CD4-positive, alpha-beta memory T cell (primary cell): Measurements from ENCODE around the gene ZSCAN1. TPM values are rescaled to one million over a fixed set of nuclear protein-coding genes. Genes with fewer than 3 reads are reported as not detected.

ENCODE experiments used
- CTCF ChIA-PET: fragments of 350-600 bp; sonication (Branson Sonifier 250); formaldehyde crosslinking; loops from one replicate; lab custom pipeline; 2021; ENCODE audit warnings: inconsistent platforms; ENCODE audit not compliant: partially characterized antibody; lab: Charles Lee
- POLR2A ChIA-PET: fragments of 350-600 bp; sonication (Branson Sonifier 250); formaldehyde crosslinking; loops from one replicate; lab custom pipeline; 2021; ENCODE audit not compliant: partially characterized antibody; lab: Charles Lee
- DNase-seq, 5 donors: peaks; one replicate each; pipeline versions ENCODE4 v3.0.0 to v3.0.0-alpha.2; 2020 to 2022; ENCODE audit warnings: mixed read lengths in 1 of 5
- H3K27ac ChIP-seq: one replicate; pipeline ENCODE4 v1.7.0; 2013; ENCODE audit warnings: low read depth, low read length
- H3K27me3 ChIP-seq: 2 replicates; pipeline ENCODE4 v1.7.0; 2013; ENCODE audit warnings: mild to moderate bottlenecking, low read length, moderate library complexity; ENCODE audit not compliant: insufficient read depth
- H3K36me3 ChIP-seq: 2 replicates; pipeline ENCODE4 v1.7.0; 2013; ENCODE audit warnings: mild to moderate bottlenecking, low read length, moderate library complexity; ENCODE audit not compliant: insufficient read depth
- H3K4me1 ChIP-seq: 2 replicates; pipeline ENCODE4 v1.7.0; 2013; ENCODE audit warnings: mild to moderate bottlenecking, low read length, moderate library complexity; ENCODE audit not compliant: insufficient read depth
- H3K4me3 ChIP-seq, 2 donors: one replicate each; pipeline ENCODE4 v1.7.0; 2013; ENCODE audit warnings: low read length in 2 of 2, mild to moderate bottlenecking in 1 of 2
- H3K9me3 ChIP-seq, 2 donors: one replicate each; pipeline ENCODE4 v1.7.0; 2013; ENCODE audit warnings: low read length in 2 of 2, control low read depth in 1 of 2; ENCODE audit not compliant: control insufficient read depth in 1 of 2
- H3K27ac Mint-ChIP-seq, 7 donors: one replicate each; pipeline ENCODE4 v1.8.0; 2020 to 2021; ENCODE audit warnings: mixed read lengths in 7 of 7, mild to moderate bottlenecking in 6 of 7, inconsistent platforms in 3 of 7, moderate library complexity in 3 of 7
- H3K27me3 Mint-ChIP-seq, 2 donors: one replicate each; pipeline ENCODE4 v1.8.0; 2020 to 2021; ENCODE audit warnings: mixed read lengths in 2 of 2
- H3K36me3 Mint-ChIP-seq, 2 donors: one replicate each; pipeline ENCODE4 v1.8.0; 2020 to 2021; ENCODE audit warnings: mixed read lengths in 2 of 2, inconsistent platforms in 1 of 2, mild to moderate bottlenecking in 1 of 2
- H3K4me1 Mint-ChIP-seq, 4 donors: one replicate each; pipeline ENCODE4 v1.8.0; 2020 to 2021; ENCODE audit warnings: mixed read lengths in 4 of 4, mild to moderate bottlenecking in 1 of 4
- H3K4me3 Mint-ChIP-seq, 8 donors: one replicate each; pipeline ENCODE4 v1.8.0; 2020 to 2021; ENCODE audit warnings: mixed read lengths in 8 of 8, mild to moderate bottlenecking in 7 of 8, moderate library complexity in 6 of 8, inconsistent platforms in 3 of 8
- H3K9me3 Mint-ChIP-seq, 8 donors: one replicate each; pipeline ENCODE4 v1.8.0; 2020 to 2021; ENCODE audit warnings: mixed read lengths in 8 of 8, mild to moderate bottlenecking in 5 of 8, inconsistent platforms in 3 of 8, moderate library complexity in 1 of 8
- intact Hi-C: fragments of 100-400 bp; cut with micrococcal nuclease; formaldehyde crosslinking; loops from one replicate; pipeline ENCODE4 v1.15.1; 2023
- polyA plus RNA-seq, 2 donors: library from polyadenylated mRNA; unstranded; fragments of 300-500 nt; fragmentation: Illumina TruSeq; gene quantifications; one replicate each; pipeline ENCODE4 v1.2.3, GENCODE V29; 2021
- total RNA-seq, 2 experiments: library from RNA; stranded (reverse); gene quantifications; one replicate each; pipeline ENCODE4 v1.2.3, GENCODE V29; 2021

Gene ZSCAN1
- total and polyA plus RNA-seq, 4 experiments from 2014 or later: not detected

- ChIA-PET POLR2A (no interaction called here), CTCF (no interaction called here)
- peaks cover 15 to 19% of the 10 kb centered on the region in 2 donors for H3K36me3 Mint-ChIP-seq
- H3K9me3 ChIP-seq: peaks cover 0 to 24% of the 10 kb centered on the region in 2 donors
- H3K4me1 Mint-ChIP-seq: peaks cover 0 to 7% (median 2%) of the 10 kb centered on the region in 4 donors
- H3K4me3 Mint-ChIP-seq: no peak overlapping the region
- H3K27ac Mint-ChIP-seq: no peak overlapping the region
- H3K36me3 ChIP-seq: no peaks in the 10 kb centered on the region
- H3K27ac ChIP-seq: no peak overlapping the region
- H3K27me3 ChIP-seq: no peaks in the 10 kb centered on the region
- intact Hi-C loops: no loop called here
- no peaks in the 10 kb centered on the region for H3K4me1 ChIP-seq
- peaks cover 2 to 73% (median 59%) of the 10 kb centered on the region in 8 donors for H3K9me3 Mint-ChIP-seq
- no peak for DNase-seq
- H3K27me3 Mint-ChIP-seq: peaks cover 6 to 8% of the 10 kb centered on the region in 2 donors
- no peak overlapping the region for H3K4me3 ChIP-seq
These were observed 18.4 kb downstream of the ZSCAN1 start for GRCh38 chr19:58052256-58052655.

- Histone ChIP-seq H3K27me3 (no peaks in the 10 kb centered on the region), H3K9me3 (peaks cover 0 to 30% of the 10 kb centered on the region in 2 donors), H3K27ac (no peak overlapping the region), H3K4me3 (no peak overlapping the region), H3K36me3 (no peaks in the 10 kb centered on the region), H3K4me1 (peaks cover under 1% of the 10 kb centered on the region)
- H3K27me3 Mint-ChIP-seq: peaks cover 8 to 13% of the 10 kb centered on the region in 2 donors
- intact Hi-C loops: no loop called here
- peaks cover 20 to 24% of the 10 kb centered on the region in 2 donors for H3K36me3 Mint-ChIP-seq
- no peak overlapping the region for H3K4me3 Mint-ChIP-seq
- no peak overlapping the region for H3K27ac Mint-ChIP-seq
- H3K4me1 Mint-ChIP-seq: peaks cover 0 to 10% (median 2%) of the 10 kb centered on the region in 4 donors
- no peak for DNase-seq
- CTCF ChIA-PET: no interaction called here
- POLR2A ChIA-PET: no interaction called here
- H3K9me3 Mint-ChIP-seq: peaks cover 2 to 79% (median 61%) of the 10 kb centered on the region in 8 donors
These were observed 19.8 kb downstream of the ZSCAN1 start for GRCh38 chr19:58053480-58054156.

- peak overlapping the region in 3 of 8 donors; percentile 18 to 34 (median 31) for H3K4me3 Mint-ChIP-seq
- Histone ChIP-seq H3K9me3 (peaks cover 0 to 21% of the 10 kb centered on the region in 2 donors), H3K36me3 (no peaks in the 10 kb centered on the region), H3K4me3 (no peak overlapping the region), H3K27ac (no peak overlapping the region), H3K4me1 (peaks cover 3% of the 10 kb centered on the region), H3K27me3 (no peaks in the 10 kb centered on the region)
- ChIA-PET POLR2A (no interaction called here), CTCF (interaction anchor here (0.6 kb wide), 1 partner anchor 23 kb away, joined by 3 read pairs; no protein-coding TSS in a partner anchor)
- DNase-seq: no peak
- intact Hi-C loops: no loop called here
- H3K27me3 Mint-ChIP-seq: peaks cover 12 to 16% of the 10 kb centered on the region in 2 donors
- peaks cover 0 to 14% (median 4%) of the 10 kb centered on the region in 4 donors for H3K4me1 Mint-ChIP-seq
- H3K9me3 Mint-ChIP-seq: peaks cover 2 to 75% (median 60%) of the 10 kb centered on the region in 8 donors
- no peak overlapping the region for H3K27ac Mint-ChIP-seq
- peaks cover 18 to 27% of the 10 kb centered on the region in 2 donors for H3K36me3 Mint-ChIP-seq
These were observed 21.4 kb downstream of the ZSCAN1 start for GRCh38 chr19:58054901-58055874.

- no peak overlapping the region for H3K4me3 ChIP-seq
- Mint-ChIP-seq H3K9me3 (peaks cover 2 to 76% (median 61%) of the 10 kb centered on the region in 8 donors), H3K27ac (peak overlapping the region in 1 of 7 donors; percentile 17), H3K4me3 (no peak overlapping the region), H3K27me3 (peaks cover 12 to 18% of the 10 kb centered on the region in 2 donors), H3K4me1 (peaks cover 0 to 14% (median 4%) of the 10 kb centered on the region in 4 donors), H3K36me3 (peaks cover 21 to 27% of the 10 kb centered on the region in 2 donors)
- H3K27me3 ChIP-seq: no peaks in the 10 kb centered on the region
- no peaks in the 10 kb centered on the region for H3K36me3 ChIP-seq
- no peak overlapping the region for H3K27ac ChIP-seq
- peaks cover 0 to 21% of the 10 kb centered on the region in 2 donors for H3K9me3 ChIP-seq
- POLR2A ChIA-PET: no interaction called here
- CTCF ChIA-PET: no interaction called here
- intact Hi-C loops: no loop called here
- H3K4me1 ChIP-seq: peaks cover 3% of the 10 kb centered on the region
- DNase-seq: no peak
These were observed 22.4 kb downstream of the ZSCAN1 start for GRCh38 chr19:58056261-58056660.

- Histone ChIP-seq H3K9me3 (peaks cover 0 to 17% of the 10 kb centered on the region in 2 donors), H3K4me1 (peaks cover 3% of the 10 kb centered on the region), H3K27ac (no peak overlapping the region), H3K36me3 (no peaks in the 10 kb centered on the region), H3K27me3 (no peaks in the 10 kb centered on the region), H3K4me3 (no peak overlapping the region)
- CTCF ChIA-PET: no interaction called here
- no peak overlapping the region for H3K4me3 Mint-ChIP-seq
- DNase-seq: no peak
- intact Hi-C loops: no loop called here
- H3K4me1 Mint-ChIP-seq: peaks cover 0 to 14% (median 4%) of the 10 kb centered on the region in 4 donors
- H3K9me3 Mint-ChIP-seq: peaks cover 2 to 77% (median 61%) of the 10 kb centered on the region in 8 donors
- peaks cover 12 to 19% of the 10 kb centered on the region in 2 donors for H3K27me3 Mint-ChIP-seq
- H3K36me3 Mint-ChIP-seq: peaks cover 23 to 27% of the 10 kb centered on the region in 2 donors
- POLR2A ChIA-PET: no interaction called here
- H3K27ac Mint-ChIP-seq: no peak overlapping the region
These were observed 23.0 kb downstream of the ZSCAN1 start for GRCh38 chr19:58056861-58057260.

- no peak overlapping the region for H3K4me3 ChIP-seq
- Mint-ChIP-seq H3K27me3 (peaks cover 12 to 19% of the 10 kb centered on the region in 2 donors), H3K9me3 (peaks cover 2 to 81% (median 69%) of the 10 kb centered on the region in 8 donors), H3K4me1 (peaks cover 0 to 14% (median 4%) of the 10 kb centered on the region in 4 donors), H3K4me3 (peak overlapping the region in 6 of 8 donors; percentile 39 to 80 (median 70)), H3K36me3 (peaks cover 23 to 27% of the 10 kb centered on the region in 2 donors), H3K27ac (no peak overlapping the region)
- ChIA-PET CTCF (no interaction called here), POLR2A (no interaction called here)
- no peak overlapping the region for H3K27ac ChIP-seq
- intact Hi-C loops: no loop called here
- peaks cover 3% of the 10 kb centered on the region for H3K4me1 ChIP-seq
- no peaks in the 10 kb centered on the region for H3K36me3 ChIP-seq
- no peaks in the 10 kb centered on the region for H3K27me3 ChIP-seq
- peaks cover 0 to 19% of the 10 kb centered on the region in 2 donors for H3K9me3 ChIP-seq
- DNase-seq: no peak
These were observed 24.6 kb downstream of the ZSCAN1 start for GRCh38 chr19:58058467-58058866.
